Activated naive CD4-positive, alpha-beta T cell (primary cell): Measurements from ENCODE around the gene C10orf67.

ENCODE experiments used
- DNase-seq, 4 experiments: peaks; one replicate each; lab custom pipeline; 2025; lab: John Stamatoyannopoulos, UW

C10orf67 gene

GRCh38 chr10:23171232-23171876 is 173.2 kb downstream of the C10orf67 start:
- no peak for DNase-seq

DNA sequence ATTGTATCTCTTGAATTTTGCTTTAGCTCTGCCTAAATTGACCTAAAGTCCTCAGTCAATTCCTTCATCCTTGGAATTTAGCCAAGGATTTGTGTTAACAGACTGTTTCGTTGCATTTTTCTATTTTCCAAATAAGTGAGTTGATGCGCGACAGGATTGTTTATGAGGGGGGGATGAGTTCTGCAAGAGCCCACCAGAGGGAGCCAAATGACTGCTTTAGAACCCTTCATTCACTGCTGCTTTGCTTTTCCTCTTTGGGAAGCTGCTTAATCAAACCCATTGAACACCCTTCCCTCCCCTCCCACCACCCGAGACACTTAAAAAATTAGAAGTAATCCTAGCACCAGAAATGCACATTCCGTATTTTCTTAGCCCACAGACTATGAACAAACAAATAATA is 186.2 kb downstream of the C10orf67 start:
- DNase-seq = no peak

DNA sequence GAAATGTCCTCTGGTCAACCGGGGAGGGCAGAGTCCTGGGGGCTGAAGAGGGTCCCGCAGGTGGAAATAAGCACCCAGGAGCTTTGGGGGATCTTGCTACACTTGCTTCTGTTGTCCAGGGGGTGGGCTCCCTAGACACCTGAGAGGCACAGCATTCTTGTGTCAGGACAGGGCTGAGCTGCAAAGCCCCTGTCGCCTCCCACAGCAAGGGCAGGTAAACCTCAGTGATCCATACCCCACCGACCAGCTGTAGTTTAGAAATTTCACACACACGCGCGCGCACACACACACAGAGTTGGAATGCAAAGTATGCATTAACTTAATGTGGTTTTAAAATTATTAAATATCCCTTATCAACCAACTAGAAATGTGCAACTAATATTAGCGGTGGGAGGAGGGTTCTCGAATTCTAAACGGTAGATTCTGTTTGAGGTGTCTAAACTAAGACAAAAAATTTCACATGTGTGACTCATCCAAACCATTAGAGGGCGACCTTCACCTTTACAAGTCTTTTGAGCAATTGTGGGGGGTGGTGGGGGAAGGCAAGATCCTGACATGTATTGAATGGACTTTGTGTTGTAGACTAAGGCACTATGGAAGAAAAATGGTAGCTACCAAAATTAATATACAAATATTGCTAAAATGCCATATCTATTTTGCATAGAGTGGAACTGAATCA is 186.8 kb downstream of the C10orf67 start:
- no peak for DNase-seq

DNA sequence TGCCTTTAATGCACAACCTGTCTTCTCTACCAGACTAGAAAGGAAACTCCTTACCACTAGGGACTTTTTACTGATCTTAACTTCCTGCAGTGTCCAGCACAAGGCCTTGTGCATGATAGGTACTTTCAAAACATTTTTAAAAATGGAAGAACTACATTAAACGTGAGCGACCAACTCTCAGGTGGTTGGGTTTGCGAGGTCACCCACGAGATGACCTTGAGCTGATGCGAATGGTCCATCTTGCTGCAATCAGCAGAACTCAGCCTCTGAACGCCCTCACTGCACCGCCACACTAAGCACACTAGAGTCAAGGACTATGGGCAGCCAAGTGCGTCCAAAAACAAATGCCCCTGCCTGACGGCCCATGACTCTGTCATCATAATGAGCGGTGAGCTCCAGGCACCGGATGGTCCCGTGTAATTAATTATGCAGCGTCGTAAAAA is 187.3 kb downstream of the C10orf67 start:
- no peak for DNase-seq

DNA sequence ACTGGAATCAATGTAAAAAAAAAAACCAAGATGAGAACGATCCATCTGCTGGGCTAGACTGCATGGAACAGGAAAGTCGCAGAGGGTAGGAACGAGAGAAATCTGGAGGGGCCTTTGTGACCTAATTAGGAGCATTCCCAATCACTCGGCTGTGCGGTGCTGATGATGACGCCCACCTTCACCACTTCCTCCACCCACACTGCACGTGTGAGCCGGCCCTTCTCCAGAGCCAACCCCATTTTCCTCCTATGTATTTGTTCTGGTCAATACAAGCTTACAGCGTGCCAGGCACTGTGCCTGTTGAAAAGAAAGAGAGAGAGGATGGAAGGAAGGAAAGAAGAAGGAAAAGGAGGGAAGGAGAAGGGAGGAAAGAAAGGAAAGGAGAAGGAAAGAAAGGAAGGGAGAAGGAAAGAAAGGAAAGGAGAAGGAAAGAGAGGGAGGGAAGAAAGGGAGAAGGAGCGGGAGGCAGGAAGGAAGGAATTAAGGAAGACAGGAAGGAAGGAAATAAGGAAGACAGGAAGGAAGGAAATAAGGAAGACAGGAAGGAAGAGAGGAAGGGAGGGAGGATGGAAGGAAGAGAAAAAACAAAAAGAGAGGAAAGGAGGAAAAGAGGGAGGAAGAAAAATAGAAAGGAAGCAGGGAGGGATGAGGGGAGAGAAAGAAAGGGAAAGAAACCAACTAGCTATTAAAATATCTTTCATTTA is 188.0 kb downstream of the C10orf67 start:
- no peak for DNase-seq

- DNase-seq = no peak
Observed at GRCh38 chr10:23155169-23155568, 189.4 kb downstream of the C10orf67 start.
